HCT116 (cell line): Measurements from ENCODE around the gene SULT1A1. TPM values are rescaled to one million over a fixed set of nuclear protein-coding genes. Genes with fewer than 3 reads are reported as not detected.
"Not testable (repeated sequence)": the region's sequence is repeated elsewhere in the genome, so short reads cannot be mapped to it uniquely, and the experiment has no call there.

ENCODE experiments used
- ATAC-seq: fragments of 200-7000 bp; cut with Tn5 transposase; 2 replicates; pipeline ENCODE4 v1.9.1; 2020; ENCODE audit warnings: mild to moderate bottlenecking, moderate library complexity
- BruUV-seq: library from RNA; stranded (reverse); fragments of 400-500 nt; replicated peaks from 2 replicates; lab custom pipeline; 2021; lab: Mats Ljungman, UMichigan
- CTCF ChIA-PET: fragments of 300-600 bp; sonication (Branson Sonifier 250); formaldehyde crosslinking; loops from one replicate; lab custom pipeline; 2021; ENCODE audit warnings: antibody characterized with exemption; lab: Charles Lee
- POLR2A ChIA-PET: fragments of 300-600, 350-600 bp; sonication (Branson Sonifier 250); formaldehyde crosslinking; loops from one replicate; lab custom pipeline; 2021; ENCODE audit warnings: antibody characterized with exemption; lab: Charles Lee
- RAD21 ChIA-PET, 2 experiments: fragments of 300-600 bp; sonication (Branson Sonifier 250); formaldehyde crosslinking; loops; one replicate each; lab custom pipeline; 2023; ENCODE audit warnings: low total read pairs in 2 of 2; ENCODE audit not compliant: uncharacterized antibody in 2 of 2, unreplicated experiment in 2 of 2, low non-redundant PET in 1 of 2; lab: Charles Lee
- DNase-seq: peaks from one replicate; pipeline ENCODE4 v3.0.0-alpha.2; 2010; ENCODE audit warnings: low read depth, low spot score
- H2AFZ ChIP-seq: fragments of 200-600 bp; shearing (Covaris generic), sonication (generic); 2 replicates; pipeline ENCODE4 v1.6.1; 2017; ENCODE audit warnings: low read depth, mixed run types, mixed read lengths, antibody characterized with exemption, low read length; ENCODE audit not compliant: poor library complexity, severe bottlenecking
- H3K27ac ChIP-seq: 2 replicates; pipeline ENCODE4 v1.5.1; 2012; ENCODE audit warnings: low read depth, low read length
- H3K27me3 ChIP-seq: fragments of 200-600 bp; sonication (generic); 2 replicates; pipeline ENCODE4 v1.6.1; 2016; ENCODE audit warnings: mixed run types, low read length, mixed read lengths; ENCODE audit not compliant: insufficient read depth
- H3K36me3 ChIP-seq, 2 experiments: fragments of 200-500 bp in 1 of 2; fragments of 200-600 bp in 1 of 2; sonication (Bioruptor generic) in 1 of 2; sonication (generic) in 1 of 2; 2 replicates each; pipeline versions ENCODE4 v1.5.1 to v1.6.1; 2014 to 2016; ENCODE audit warnings: low read length in 2 of 2, inconsistent platforms in 1 of 2, mixed read lengths in 1 of 2, mixed run types in 1 of 2; ENCODE audit not compliant: insufficient read depth in 2 of 2, control insufficient read depth in 1 of 2
- H3K4me1 ChIP-seq, 2 experiments: fragments of 200-600 bp in 1 of 2; sonication (generic) in 1 of 2; 2 replicates each; pipeline versions ENCODE4 v1.5.1 to v1.6.1; 2012 to 2017; ENCODE audit warnings: low read length in 2 of 2, inconsistent platforms in 1 of 2, mild to moderate bottlenecking in 1 of 2, mixed read lengths in 1 of 2, mixed run types in 1 of 2, moderate library complexity in 1 of 2; ENCODE audit not compliant: insufficient read depth in 2 of 2, control insufficient read depth in 1 of 2
- H3K4me2 ChIP-seq: fragments of 200-600 bp; sonication (generic); 2 replicates; pipeline ENCODE4 v1.6.1; 2017; ENCODE audit warnings: mixed run types, low read length, mixed read lengths
- H3K4me3 ChIP-seq, 2 experiments: fragments of 200-600 bp in 1 of 2; sonication (generic) in 1 of 2; replicated peaks in 1 of 2; 2 replicates each; pipeline ENCODE4 v1.5.1; 2011 to 2016; ENCODE audit warnings: low read length in 2 of 2, control low read depth in 1 of 2, low read depth in 1 of 2, mild to moderate bottlenecking in 1 of 2, mixed read lengths in 1 of 2, mixed run types in 1 of 2
- H3K79me2 ChIP-seq: fragments of 200-600 bp; sonication (generic); 2 replicates; pipeline ENCODE4 v1.6.1; 2017; ENCODE audit warnings: mild to moderate bottlenecking, mixed run types, low read length, moderate library complexity, mixed read lengths; ENCODE audit not compliant: insufficient read depth
- H3K9ac ChIP-seq: fragments of 200-600 bp; sonication (generic); 2 replicates; pipeline ENCODE4 v1.6.1; 2016; ENCODE audit warnings: low read length, mixed read lengths
- H3K9me2 ChIP-seq: fragments of 200-600 bp; sonication (generic), shearing (Covaris generic); 2 replicates; pipeline ENCODE4 v1.6.1; 2017; ENCODE audit warnings: mixed run types, mild to moderate bottlenecking, moderate library complexity; ENCODE audit not compliant: insufficient read depth
- H3K9me3 ChIP-seq, 2 experiments: fragments of 200-500 bp in 1 of 2; fragments of 200-600 bp in 1 of 2; sonication (Bioruptor generic) in 1 of 2; sonication (generic) in 1 of 2; 2 replicates each; pipeline ENCODE4 v1.6.1; 2014 to 2017; ENCODE audit warnings: low read length in 2 of 2, mixed read lengths in 2 of 2, inconsistent platforms in 1 of 2, low read depth in 1 of 2, mild to moderate bottlenecking in 1 of 2, mixed run types in 1 of 2, moderate library complexity in 1 of 2; ENCODE audit not compliant: control insufficient read depth in 1 of 2, insufficient read depth in 1 of 2
- H4K20me1 ChIP-seq: fragments of 200-600 bp; sonication (generic), shearing (Covaris generic); 2 replicates; pipeline ENCODE4 v1.6.1; 2017; ENCODE audit warnings: mixed run types, mild to moderate bottlenecking, moderate library complexity; ENCODE audit not compliant: insufficient read depth
- intact Hi-C: fragments of 100-400 bp; cut with micrococcal nuclease; formaldehyde crosslinking; loops from 2 replicates; pipeline ENCODE4 v1.10.0; 2022
- total RNA-seq: library from RNA; stranded (reverse); gene quantifications from one replicate; pipeline ENCODE4 v1.2.1, GENCODE V29; 2021; ENCODE audit not compliant: unreplicated experiment

Gene SULT1A1
- total RNA-seq, 1 experiment from 2014 or later: 23.1 TPM

- H3K27ac ChIP-seq: peak overlapping the region; percentile 65
- H3K4me1 ChIP-seq: peaks cover 7 to 18% of the 10 kb centered on the region in 2 experiments; a peak in 3 of 4 replicates
- H3K9me2 ChIP-seq, H4K20me1 ChIP-seq, H3K36me3 ChIP-seq, H2AFZ ChIP-seq, intact Hi-C loops, BruUV-seq, H3K27me3 ChIP-seq, H3K79me2 ChIP-seq, H3K9me3 ChIP-seq, DNase-seq: not testable (repeated sequence)
- RAD21 ChIA-PET: interaction anchor here in 1 of 2 experiments (1.0 kb wide), 1 partner anchor 12 kb away, joined by 3 read pairs; the partner anchor contains the start of gene SULT1A2
- peak overlapping the region; percentile 48; the same call in 1 of the 2 replicates for H3K9ac ChIP-seq
- H3K4me3 ChIP-seq: peak overlapping the region; percentile 34 to 55
- CTCF ChIA-PET: interaction anchor here (1.6 kb wide), 1 partner anchor 282 kb away, joined by 4 read pairs; no protein-coding TSS in a partner anchor
- ATAC-seq: 0 out of 2 replicates have a peak, but pooled peaks have one; percentile 3
- POLR2A ChIA-PET: interaction anchor here (1.0 to 2.0 kb wide), 2 partner anchors 12 to 14 kb away, joined by 3 to 7 read pairs; partner anchors contain the start of gene SULT1A2
- peak overlapping the region; percentile 66 for H3K4me2 ChIP-seq
These were observed 812 bp downstream of the SULT1A1 start for GRCh38 chr16:28608867-28609596.

- H3K79me2 ChIP-seq, BruUV-seq, CTCF ChIA-PET, H3K27me3 ChIP-seq, RAD21 ChIA-PET, POLR2A ChIA-PET, H3K9me3 ChIP-seq, H4K20me1 ChIP-seq, H3K9ac ChIP-seq, intact Hi-C loops, H3K27ac ChIP-seq, H3K4me2 ChIP-seq, DNase-seq, ATAC-seq, H3K4me3 ChIP-seq, H3K9me2 ChIP-seq, H2AFZ ChIP-seq, H3K36me3 ChIP-seq: not testable (repeated sequence)
- H3K4me1 ChIP-seq: peaks cover 7 to 18% of the 10 kb centered on the region in 2 experiments; a peak in 3 of 4 replicates
These were observed 1.4 kb downstream of the SULT1A1 start for GRCh38 chr16:28608496-28608808.

GRCh38 chr16:28607681-28608495 is 2.0 kb downstream of the SULT1A1 start:
- POLR2A ChIA-PET, ATAC-seq, intact Hi-C loops, H3K27ac ChIP-seq, BruUV-seq, H2AFZ ChIP-seq, H3K4me2 ChIP-seq, H3K27me3 ChIP-seq, H3K9me3 ChIP-seq, CTCF ChIA-PET, H3K79me2 ChIP-seq, DNase-seq, H4K20me1 ChIP-seq, H3K9me2 ChIP-seq, H3K36me3 ChIP-seq, RAD21 ChIA-PET, H3K9ac ChIP-seq, H3K4me3 ChIP-seq: not testable (repeated sequence)
- peaks cover 7 to 18% of the 10 kb centered on the region in 2 experiments; a peak in 3 of 4 replicates for H3K4me1 ChIP-seq
